GM12878 (cell line): Measurements from ENCODE around the gene SUZ12. TPM values are rescaled to one million over a fixed set of nuclear protein-coding genes. Genes with fewer than 3 reads are reported as not detected.

ENCODE experiments used
- E2F4 ChIP-seq: IDR thresholded peaks from 2 replicates; pipeline ENCODE4 v1.6.1; 2012; ENCODE audit warnings: low read depth, low read length, improper control_type of control experiment
- E2F8 ChIP-seq: fragments of 450-650 bp; IDR thresholded peaks from 2 replicates; pipeline ENCODE4 v1.6.1; 2018; ENCODE audit warnings: mild to moderate bottlenecking, low read depth, moderate library complexity; ENCODE audit not compliant: partially characterized antibody
- GATAD2B ChIP-seq: fragments of 450-650 bp; conservative IDR thresholded peaks from 2 replicates; pipeline ENCODE4 v1.6.1; 2017; ENCODE audit warnings: low read depth, mild to moderate bottlenecking, moderate library complexity
- IRF3 ChIP-seq: fragments of 450-650 bp; IDR thresholded peaks from 2 replicates; pipeline ENCODE4 v1.6.1; 2014; ENCODE audit warnings: mild to moderate bottlenecking
- MLLT1 ChIP-seq: fragments of 450-650 bp; IDR thresholded peaks from 2 replicates; pipeline ENCODE4 v1.6.1; 2016; ENCODE audit warnings: mild to moderate bottlenecking
- POLR2A ChIP-seq: IDR thresholded peaks from 2 replicates; pipeline ENCODE4 v1.6.1; 2011; ENCODE audit warnings: low read depth, mild to moderate bottlenecking, low read length
- TAF1 ChIP-seq: IDR thresholded peaks from 2 replicates; pipeline ENCODE4 v1.6.1; 2011; ENCODE audit warnings: mild to moderate bottlenecking, low read depth, low read length, borderline replicate concordance
- ZNF622 ChIP-seq: fragments of 450-650 bp; IDR thresholded peaks from 2 replicates; pipeline ENCODE4 v1.6.1; 2017; ENCODE audit warnings: mild to moderate bottlenecking, inconsistent platforms
- polyA plus RNA-seq, 11 experiments: library from polyadenylated mRNA; depleted of rRNA in 4 of 11; unstranded in 6 of 11; stranded (reverse) in 5 of 11; fragments of >200 nt; fragmentation: Nextera tagmentation in 4 of 11; fragmentation: Illumina TruSeq in 1 of 11; extraction: Ambion mirVana in 4 of 11; extraction: Trizol in 1 of 11; gene quantifications; 1 replicate in 1 of 11; 2 replicates in 10 of 11; pipeline versions ENCODE4 v1.2.1 to v1.2.3, GENCODE V29; 2011 to 2016; ENCODE audit warnings: inconsistent platforms in 2 of 11, missing spikeins in 2 of 11, low read depth in 1 of 11
- total RNA-seq, 4 experiments: library from RNA; depleted of rRNA in 3 of 4; stranded (reverse); fragments of >200 nt in 3 of 4; fragmentation: Illumina TruSeq in 1 of 4; extraction: Trizol in 1 of 4; gene quantifications; 2 replicates each; pipeline versions ENCODE4 v1.2.1 to v1.2.3, GENCODE V29; 2013 to 2021
- TF ChIP-seq, protein P1 (sequence below): IDR thresholded peaks from 2 replicates; pipeline ENCODE4 v1.6.1; 2011; ENCODE audit warnings: borderline replicate concordance, low read depth, mild to moderate bottlenecking, moderate library complexity, mixed read lengths, low read length; ENCODE audit not compliant: insufficient read depth; ENCODE audit errors: extremely low read length
- TF ChIP-seq, protein P2 (sequence below): fragments of 450-650 bp; IDR thresholded peaks from 2 replicates; pipeline ENCODE4 v1.6.1; 2016; ENCODE audit warnings: mild to moderate bottlenecking

SUZ12 gene
- total and polyA plus RNA-seq, 10 of the 15 experiments (the other 5 are each of a cell fraction or from before 2014, with no cell fraction given): 19.2 to 69.2 (median 34.5) TPM

- TF ChIP-seq MLLT1 (0 out of 2 replicates have a peak, but pooled peaks have one; percentile 11), TAF1 (peak; percentile 19; the same call in 1 of the 2 replicates), E2F4 (peak; percentile 54), GATAD2B (0 out of 2 replicates have a peak, but pooled peaks have one; percentile 31), POLR2A (peak; percentile 70), E2F8 (peak; percentile 81), ZNF622 (peak; percentile 36; the same call in 1 of the 2 replicates), IRF3 (peak; percentile 60)
- TF ChIP-seq, protein P1, sequence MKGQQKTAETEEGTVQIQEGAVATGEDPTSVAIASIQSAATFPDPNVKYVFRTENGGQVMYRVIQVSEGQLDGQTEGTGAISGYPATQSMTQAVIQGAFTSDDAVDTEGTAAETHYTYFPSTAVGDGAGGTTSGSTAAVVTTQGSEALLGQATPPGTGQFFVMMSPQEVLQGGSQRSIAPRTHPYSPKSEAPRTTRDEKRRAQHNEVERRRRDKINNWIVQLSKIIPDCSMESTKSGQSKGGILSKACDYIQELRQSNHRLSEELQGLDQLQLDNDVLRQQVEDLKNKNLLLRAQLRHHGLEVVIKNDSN: peak; percentile 19
- TF ChIP-seq, protein P2, sequence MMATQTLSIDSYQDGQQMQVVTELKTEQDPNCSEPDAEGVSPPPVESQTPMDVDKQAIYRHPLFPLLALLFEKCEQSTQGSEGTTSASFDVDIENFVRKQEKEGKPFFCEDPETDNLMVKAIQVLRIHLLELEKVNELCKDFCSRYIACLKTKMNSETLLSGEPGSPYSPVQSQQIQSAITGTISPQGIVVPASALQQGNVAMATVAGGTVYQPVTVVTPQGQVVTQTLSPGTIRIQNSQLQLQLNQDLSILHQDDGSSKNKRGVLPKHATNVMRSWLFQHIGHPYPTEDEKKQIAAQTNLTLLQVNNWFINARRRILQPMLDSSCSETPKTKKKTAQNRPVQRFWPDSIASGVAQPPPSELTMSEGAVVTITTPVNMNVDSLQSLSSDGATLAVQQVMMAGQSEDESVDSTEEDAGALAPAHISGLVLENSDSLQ: peak; percentile 89
Measured at GRCh38 chr17:31936615-31937609, at the start of gene SUZ12 (continued).
